PC-9 (cell line): ENCODE results near the gene SLC16A4. TPM values are rescaled to one million over a fixed set of nuclear protein-coding genes. Genes with fewer than 3 reads are reported as not detected.
A peak's percentile ranks its signal among the peaks of the same experiment; 100 is the strongest.

Experiments used
- BruUV-seq: library from RNA; stranded (reverse); fragments of 400-500 nt; replicated peaks from 2 replicates; lab custom pipeline; 2021; lab: Mats Ljungman, UMichigan
- CTCF ChIA-PET: fragments of 300-600 bp; sonication (Branson Sonifier 250); formaldehyde crosslinking; loops from one replicate; lab custom pipeline; 2022; ENCODE audit warnings: antibody characterized with exemption; lab: Charles Lee
- POLR2A ChIA-PET: fragments of 300-600 bp; sonication (Branson Sonifier 250); formaldehyde crosslinking; loops from one replicate; lab custom pipeline; 2022; ENCODE audit warnings: antibody characterized with exemption; ENCODE audit not compliant: unreplicated experiment; lab: Charles Lee
- DNase-seq, 2 experiments: peaks; one replicate each; pipeline versions ENCODE4 v3.0.0 to v3.0.0-alpha.2; 2015 to 2022; ENCODE audit warnings: mixed read lengths in 1 of 2
- H2AFZ ChIP-seq: fragments of 200-600 bp; sonication (generic); 2 replicates; pipeline ENCODE4 v1.8.1; 2017; ENCODE audit warnings: antibody characterized with exemption
- H3F3A ChIP-seq: fragments of 200-600 bp; sonication (generic); 2 replicates; pipeline ENCODE4 v1.8.1; 2017; ENCODE audit warnings: antibody characterized with exemption, mild to moderate bottlenecking, low read depth; ENCODE audit not compliant: insufficient read depth
- H3K27ac ChIP-seq: fragments of 200-600 bp; sonication (generic); 2 replicates; pipeline ENCODE4 v1.6.1; 2016; ENCODE audit warnings: mixed run types
- H3K27me3 ChIP-seq: fragments of 200-600 bp; sonication (generic); 2 replicates; pipeline ENCODE4 v1.6.1; 2016; ENCODE audit warnings: low read depth, mixed run types; ENCODE audit not compliant: insufficient read depth
- H3K36me3 ChIP-seq: fragments of 200-600 bp; sonication (generic); 2 replicates; pipeline ENCODE4 v1.6.1; 2016; ENCODE audit warnings: low read depth, mixed run types
- H3K4me1 ChIP-seq: fragments of 200-600 bp; sonication (generic); replicated peaks from 2 replicates; pipeline ENCODE4 v1.6.1; 2016; ENCODE audit warnings: mixed run types; ENCODE audit not compliant: insufficient read depth
- H3K4me2 ChIP-seq: fragments of 200-600 bp; sonication (generic); 2 replicates; pipeline ENCODE4 v1.6.1; 2017; ENCODE audit warnings: mixed run types
- H3K4me3 ChIP-seq: fragments of 200-600 bp; sonication (generic); 2 replicates; pipeline ENCODE4 v1.6.1; 2016; ENCODE audit warnings: mixed run types
- H3K79me2 ChIP-seq: fragments of 200-600 bp; sonication (generic); 2 replicates; pipeline ENCODE4 v1.6.1; 2017; ENCODE audit warnings: low read depth, mixed run types
- H3K9me2 ChIP-seq: fragments of 200-600 bp; sonication (generic); 2 replicates; pipeline ENCODE4 v1.8.1; 2017; ENCODE audit warnings: mild to moderate bottlenecking; ENCODE audit not compliant: insufficient read depth
- H3K9me3 ChIP-seq: fragments of 200-600 bp; sonication (generic); 2 replicates; pipeline ENCODE4 v1.8.1; 2016; ENCODE audit warnings: low read depth; ENCODE audit not compliant: insufficient read depth
- H4K20me1 ChIP-seq: fragments of 200-600 bp; sonication (generic); 2 replicates; pipeline ENCODE4 v1.8.1; 2017; ENCODE audit not compliant: insufficient read depth
- CTCF ChIP-seq: fragments of 200-600 bp; sonication (generic); conservative IDR thresholded peaks from 2 replicates; pipeline ENCODE4 v1.6.1; 2017; ENCODE audit warnings: mixed run types, antibody characterized with exemption, mild to moderate bottlenecking, moderate library complexity
- EZH2 ChIP-seq: fragments of 200-600 bp; sonication (generic); IDR thresholded peaks from 2 replicates; pipeline ENCODE4 v1.8.0; 2017; ENCODE audit warnings: antibody characterized with exemption, low read depth
- intact Hi-C: fragments of 100-400 bp; cut with micrococcal nuclease; formaldehyde crosslinking; loops from one replicate; pipeline ENCODE4 v1.10.0; 2022; ENCODE audit not compliant: unreplicated experiment
- total RNA-seq: library from RNA; stranded (reverse); gene quantifications from 2 replicates; pipeline ENCODE4 v1.2.3, GENCODE V29; 2021

Gene SLC16A4
- total RNA-seq, 1 experiment from 2014 or later: 32.7 TPM

GRCh38 chr1:110436635-110437034 is 45.8 kb upstream of the SLC16A4 start:
- H3K4me3 ChIP-seq: no peak overlapping the region
- H3K27ac ChIP-seq: no peak overlapping the region
- DNase-seq: no peak
- no peak overlapping the region for H3K4me2 ChIP-seq
- no peaks in the 10 kb centered on the region for H3K9me3 ChIP-seq
- ChIA-PET POLR2A (no interaction called here), CTCF (interaction anchor here (0.7 kb wide), 1 partner anchor 10 kb away, joined by 4 read pairs; no protein-coding TSS in a partner anchor)
- peaks cover 20% of the 10 kb centered on the region; the same call in 1 of the 2 replicates for H3F3A ChIP-seq
- TF ChIP-seq EZH2 (no peak), CTCF (no peak)
- no peaks in the 10 kb centered on the region for H3K9me2 ChIP-seq
- BruUV-seq: no TSS peak
- H3K79me2 ChIP-seq: no peaks in the 10 kb centered on the region
- intact Hi-C loops: no loop called here
- no peaks in the 10 kb centered on the region for H4K20me1 ChIP-seq
- H3K27me3 ChIP-seq: no peaks in the 10 kb centered on the region
- peaks cover 32% of the 10 kb centered on the region for H3K4me1 ChIP-seq
- no peaks in the 10 kb centered on the region for H3K36me3 ChIP-seq
- no peak overlapping the region for H2AFZ ChIP-seq

GRCh38 chr1:110434946-110435345 is 44.1 kb upstream of the SLC16A4 start:
- Histone ChIP-seq H3K79me2 (no peaks in the 10 kb centered on the region), H3K4me3 (no peak overlapping the region), H3K27me3 (peaks cover 13% of the 10 kb centered on the region), H3F3A (peaks cover 6% of the 10 kb centered on the region; the same call in 1 of the 2 replicates), H4K20me1 (no peaks in the 10 kb centered on the region), H3K9me2 (no peaks in the 10 kb centered on the region), H2AFZ (no peak overlapping the region), H3K36me3 (no peaks in the 10 kb centered on the region), H3K9me3 (no peaks in the 10 kb centered on the region), H3K4me2 (no peak overlapping the region), H3K27ac (no peak overlapping the region), H3K4me1 (peaks cover 17% of the 10 kb centered on the region)
- TF ChIP-seq EZH2: no peak
- TF ChIP-seq CTCF: no peak
- no peak for DNase-seq
- intact Hi-C loops: no loop called here
- BruUV-seq: no TSS peak
- ChIA-PET CTCF (interaction anchor here (0.5 to 1.9 kb wide), 2 partner anchors 25 to 28 kb away, joined by 3 to 11 read pairs; no protein-coding TSS in a partner anchor), POLR2A (no interaction called here)

GRCh38 chr1:110433803-110434202 is 43.0 kb upstream of the SLC16A4 start:
- POLR2A ChIA-PET: no interaction called here
- peak overlapping the region; percentile 24 for H3K4me2 ChIP-seq

More at GRCh38 chr1:110433803-110434202, 43.0 kb upstream of the SLC16A4 start:
- TF ChIP-seq CTCF (peak; percentile 61), EZH2 (no peak)
- CTCF ChIA-PET: interaction anchor here (0.6 to 1.9 kb wide), 2 partner anchors 26 to 53 kb away, joined by 3 to 11 read pairs; no protein-coding TSS in a partner anchor
- Histone ChIP-seq H2AFZ (peak overlapping the region; percentile 4; the same call in 1 of the 2 replicates), H3K27ac (peak overlapping the region; percentile 53), H4K20me1 (no peaks in the 10 kb centered on the region), H3K4me3 (no peak overlapping the region), H3F3A (peaks cover 6% of the 10 kb centered on the region; the same call in 1 of the 2 replicates), H3K79me2 (no peaks in the 10 kb centered on the region), H3K36me3 (no peaks in the 10 kb centered on the region), H3K9me2 (no peaks in the 10 kb centered on the region), H3K9me3 (no peaks in the 10 kb centered on the region), H3K4me1 (peaks cover 17% of the 10 kb centered on the region), H3K27me3 (peaks cover 15% of the 10 kb centered on the region)
- intact Hi-C loops: no loop called here
- DNase-seq: peak; percentile 87 to 92
- BruUV-seq: no TSS peak
